Fibroblast of pulmonary artery (primary cell): ENCODE results near the gene TMED9.
"Not testable (repeated sequence)": the region's sequence is repeated elsewhere in the genome, so short reads cannot be mapped to it uniquely, and the experiment has no call there.

ENCODE experiments used
- DNase-seq: peaks from one replicate; pipeline ENCODE4 v3.0.0-alpha.2; 2010; ENCODE audit warnings: low read depth
- H3K4me3 ChIP-seq: replicated peaks from 2 replicates; pipeline ENCODE4 v1.5.1; 2011; ENCODE audit warnings: low read depth, mild to moderate bottlenecking, control low read depth, low read length, moderate library complexity
- CTCF ChIP-seq: IDR thresholded peaks from 2 replicates; pipeline ENCODE4 v1.5.1; 2011; ENCODE audit warnings: mild to moderate bottlenecking, control low read depth, low read length, inconsistent platforms; ENCODE audit errors: missing control alignments

Gene TMED9

GRCh38 chr5:177557041-177557647 is 34.9 kb upstream of the TMED9 start:
- no peak for DNase-seq
- no peak for TF ChIP-seq CTCF

GRCh38 chr5:177557796-177558195 is 34.2 kb upstream of the TMED9 start:
- no peak overlapping the region for H3K4me3 ChIP-seq
- TF ChIP-seq CTCF = no peak
- DNase-seq = no peak

More at GRCh38 chr5:177557041-177557647, 34.9 kb upstream of the TMED9 start:
- no peak overlapping the region for H3K4me3 ChIP-seq

- DNase-seq, H3K4me3 ChIP-seq: not testable (repeated sequence)
Observed at GRCh38 chr5:177559446-177559941, 32.5 kb upstream of the TMED9 start.

- DNase-seq = no peak
- no peak overlapping the region for H3K4me3 ChIP-seq
- TF ChIP-seq CTCF = no peak
Observed at GRCh38 chr5:177565046-177565445, 27.0 kb upstream of the TMED9 start.

GRCh38 chr5:177568326-177568725 is 23.7 kb upstream of the TMED9 start:
- TF ChIP-seq CTCF = no peak
- H3K4me3 ChIP-seq = no peak overlapping the region
- DNase-seq = no peak

GRCh38 chr5:177569894-177570293 is 22.1 kb upstream of the TMED9 start:
- no peak for TF ChIP-seq CTCF
- no peak for DNase-seq
- no peak overlapping the region for H3K4me3 ChIP-seq

GRCh38 chr5:177575488-177575887 is 16.5 kb upstream of the TMED9 start:
- no peak for DNase-seq
- no peak overlapping the region for H3K4me3 ChIP-seq
- TF ChIP-seq CTCF = no peak
